ENCODE results near the gene RAP1A.
A peak's percentile ranks its signal among the peaks of the same experiment; 100 is the strongest.
"Not testable (repeated sequence)": the region's sequence is repeated elsewhere in the genome, so short reads cannot be mapped to it uniquely, and the experiment has no call there.

The RAP1A gene

GRCh38 chr1:111629190-111629954 lies 9.8 kb downstream of the RAP1A start:
- Histone ChIP-seq H3K9ac (ENCODE audit: low read length in 2 of 2) (no peak overlapping the region), H3K9me3 (ENCODE audit: control insufficient read depth in 2 of 2, low read length in 2 of 2) (no peaks in the 10 kb centered on the region), H3K4me1 (ENCODE audit: control insufficient read depth, insufficient read depth, low read length) (peaks cover 16% of the 10 kb centered on the region), H3K27me3 (ENCODE audit: control insufficient read depth in 1 of 2, insufficient read depth in 2 of 2, low read length in 2 of 2) (no peaks in the 10 kb centered on the region), H3K36me3 (ENCODE audit: control insufficient read depth in 2 of 2, insufficient read depth in 2 of 2, low read length in 2 of 2) (no peaks in the 10 kb centered on the region), H3K27ac (ENCODE audit: low read length) (no peak overlapping the region), H3K4me3 (ENCODE audit: low read length in 2 of 2) (no peak overlapping the region)

DNA sequence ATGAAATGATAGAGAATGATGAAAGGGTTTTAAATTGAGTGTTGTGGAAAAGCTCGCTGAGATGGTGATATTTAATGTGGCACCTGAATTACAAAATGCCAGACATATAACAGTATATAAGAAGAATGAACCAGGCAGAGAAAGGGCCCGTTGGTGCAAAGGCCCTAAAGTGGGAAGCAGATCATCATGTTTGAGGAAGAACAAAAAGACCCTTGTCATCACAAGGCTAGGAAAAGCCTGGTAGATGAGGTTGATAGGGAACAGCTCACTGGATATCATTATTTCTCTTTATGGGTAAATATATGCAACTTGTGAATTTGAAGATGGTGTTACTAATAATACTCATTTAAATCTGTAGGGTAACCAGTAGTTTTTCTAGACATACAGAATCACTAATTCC lies 11.0 kb downstream of the RAP1A start:
- Histone ChIP-seq H3K27ac (ENCODE audit: low read length) (no peak overlapping the region), H3K9ac (ENCODE audit: low read length in 2 of 2) (no peak overlapping the region), H3K9me3 (ENCODE audit: control insufficient read depth in 2 of 2, low read length in 2 of 2) (no peaks in the 10 kb centered on the region), H3K4me1 (ENCODE audit: control insufficient read depth, insufficient read depth, low read length) (peaks cover 19% of the 10 kb centered on the region), H3K4me3 (ENCODE audit: low read length in 2 of 2) (no peak overlapping the region), H3K27me3 (ENCODE audit: control insufficient read depth in 1 of 2, insufficient read depth in 2 of 2, low read length in 2 of 2) (no peaks in the 10 kb centered on the region), H3K36me3 (ENCODE audit: control insufficient read depth in 2 of 2, insufficient read depth in 2 of 2, low read length in 2 of 2) (no peaks in the 10 kb centered on the region)

DNA sequence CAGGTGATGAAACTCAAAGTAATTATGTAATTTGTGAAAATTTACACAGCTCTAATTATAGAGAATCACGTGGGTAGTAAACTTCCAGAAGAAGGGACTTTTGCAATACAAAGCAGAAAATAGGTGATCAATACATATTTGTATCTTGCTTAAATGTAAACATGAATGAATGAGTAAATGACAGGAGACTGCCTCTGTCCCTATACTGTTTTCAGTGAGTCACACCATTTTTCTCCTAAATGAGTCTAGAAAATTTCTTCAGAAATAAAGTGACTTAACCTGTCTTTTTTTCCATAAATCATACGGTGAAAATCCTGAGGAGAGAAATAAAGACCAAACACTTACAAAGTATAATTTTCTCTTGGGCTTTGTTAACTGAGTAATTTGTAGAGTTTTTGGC lies 11.9 kb downstream of the RAP1A start:
- Histone ChIP-seq H3K4me3 (ENCODE audit: low read length in 2 of 2) (no peak overlapping the region), H3K4me1 (ENCODE audit: control insufficient read depth, insufficient read depth, low read length) (peaks cover 20% of the 10 kb centered on the region), H3K27me3 (ENCODE audit: control insufficient read depth in 1 of 2, insufficient read depth in 2 of 2, low read length in 2 of 2) (no peaks in the 10 kb centered on the region), H3K36me3 (ENCODE audit: control insufficient read depth in 2 of 2, insufficient read depth in 2 of 2, low read length in 2 of 2) (no peaks in the 10 kb centered on the region), H3K9ac (ENCODE audit: low read length in 2 of 2) (no peak overlapping the region), H3K9me3 (ENCODE audit: control insufficient read depth in 2 of 2, low read length in 2 of 2) (no peaks in the 10 kb centered on the region), H3K27ac (ENCODE audit: low read length) (peak overlapping the region; percentile 19)

- not testable (repeated sequence) for H3K9ac ChIP-seq (ENCODE audit: low read length in 2 of 2); H3K9me3 ChIP-seq (ENCODE audit: control insufficient read depth in 2 of 2, low read length in 2 of 2); H3K36me3 ChIP-seq (ENCODE audit: control insufficient read depth in 2 of 2, insufficient read depth in 2 of 2, low read length in 2 of 2); H3K27ac ChIP-seq (ENCODE audit: low read length); H3K4me3 ChIP-seq (ENCODE audit: low read length in 2 of 2); H3K27me3 ChIP-seq (ENCODE audit: control insufficient read depth in 1 of 2, insufficient read depth in 2 of 2, low read length in 2 of 2)
- H3K4me1 ChIP-seq (ENCODE audit: control insufficient read depth, insufficient read depth, low read length): peaks cover 20% of the 10 kb centered on the region
Measured at GRCh38 chr1:111632771-111633170, 13.2 kb downstream of the RAP1A start.

GRCh38 chr1:111633736-111634247 lies 14.2 kb downstream of the RAP1A start:
- Histone ChIP-seq H3K27me3 (ENCODE audit: control insufficient read depth in 1 of 2, insufficient read depth in 2 of 2, low read length in 2 of 2) (no peaks in the 10 kb centered on the region), H3K27ac (ENCODE audit: low read length) (no peak overlapping the region), H3K36me3 (ENCODE audit: control insufficient read depth in 2 of 2, insufficient read depth in 2 of 2, low read length in 2 of 2) (no peaks in the 10 kb centered on the region), H3K4me3 (ENCODE audit: low read length in 2 of 2) (peak overlapping the region in 1 of 2 donors; percentile 1), H3K4me1 (ENCODE audit: control insufficient read depth, insufficient read depth, low read length) (peaks cover 16% of the 10 kb centered on the region), H3K9ac (ENCODE audit: low read length in 2 of 2) (no peak overlapping the region), H3K9me3 (ENCODE audit: control insufficient read depth in 2 of 2, low read length in 2 of 2) (no peaks in the 10 kb centered on the region)

GRCh38 chr1:111635324-111636009 lies 15.9 kb downstream of the RAP1A start:
- no peak overlapping the region for H3K9ac ChIP-seq (ENCODE audit: low read length in 2 of 2)
- no peak overlapping the region for H3K27ac ChIP-seq (ENCODE audit: low read length)
- no peaks in the 10 kb centered on the region for H3K9me3 ChIP-seq (ENCODE audit: control insufficient read depth in 2 of 2, low read length in 2 of 2)
- H3K4me1 ChIP-seq (ENCODE audit: control insufficient read depth, insufficient read depth, low read length): peaks cover 14% of the 10 kb centered on the region
- H3K4me3 ChIP-seq (ENCODE audit: low read length in 2 of 2): no peak overlapping the region
- no peaks in the 10 kb centered on the region for H3K36me3 ChIP-seq (ENCODE audit: control insufficient read depth in 2 of 2, insufficient read depth in 2 of 2, low read length in 2 of 2)
- no peaks in the 10 kb centered on the region for H3K27me3 ChIP-seq (ENCODE audit: control insufficient read depth in 1 of 2, insufficient read depth in 2 of 2, low read length in 2 of 2)

- Histone ChIP-seq H3K27ac (ENCODE audit: low read length) (no peak overlapping the region), H3K4me1 (ENCODE audit: control insufficient read depth, insufficient read depth, low read length) (peaks cover 5% of the 10 kb centered on the region), H3K9me3 (ENCODE audit: control insufficient read depth in 2 of 2, low read length in 2 of 2) (no peaks in the 10 kb centered on the region), H3K9ac (ENCODE audit: low read length in 2 of 2) (no peak overlapping the region), H3K4me3 (ENCODE audit: low read length in 2 of 2) (no peak overlapping the region), H3K36me3 (ENCODE audit: control insufficient read depth in 2 of 2, insufficient read depth in 2 of 2, low read length in 2 of 2) (no peaks in the 10 kb centered on the region), H3K27me3 (ENCODE audit: control insufficient read depth in 1 of 2, insufficient read depth in 2 of 2, low read length in 2 of 2) (no peaks in the 10 kb centered on the region)
Measured at GRCh38 chr1:111638320-111638719, 18.7 kb downstream of the RAP1A start.

DNA sequence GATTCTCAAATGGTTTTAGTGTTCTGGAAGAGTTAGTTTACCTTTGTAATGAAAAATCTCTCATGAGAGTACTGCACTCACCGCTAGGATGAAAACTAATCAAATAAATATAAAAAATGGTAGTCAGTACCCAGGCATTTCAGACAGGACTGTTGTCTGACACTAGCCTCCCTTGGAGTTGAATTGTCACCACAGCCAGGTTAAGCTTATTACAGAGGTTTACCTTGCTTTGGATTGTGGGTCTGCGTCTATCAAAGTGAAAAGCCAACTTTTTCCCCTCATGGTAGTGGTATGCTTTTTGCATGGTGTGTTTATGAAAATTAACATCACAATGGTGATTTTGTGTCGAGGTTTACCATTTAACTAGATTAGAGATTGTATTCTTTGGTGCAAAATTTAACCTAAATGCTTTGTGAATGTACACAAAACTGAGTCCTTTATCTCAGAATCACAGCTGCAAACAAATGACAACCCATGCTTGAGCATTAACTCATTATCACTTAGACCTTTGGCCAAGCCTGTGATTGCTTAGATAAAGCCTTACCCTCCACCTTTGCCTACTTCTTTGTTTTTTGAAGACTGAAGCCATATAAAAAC lies 20.1 kb downstream of the RAP1A start:
- Histone ChIP-seq H3K36me3 (ENCODE audit: control insufficient read depth in 2 of 2, insufficient read depth in 2 of 2, low read length in 2 of 2) (no peaks in the 10 kb centered on the region), H3K27ac (ENCODE audit: low read length) (no peak overlapping the region), H3K9me3 (ENCODE audit: control insufficient read depth in 2 of 2, low read length in 2 of 2) (no peaks in the 10 kb centered on the region), H3K9ac (ENCODE audit: low read length in 2 of 2) (no peak overlapping the region), H3K4me1 (ENCODE audit: control insufficient read depth, insufficient read depth, low read length) (peaks cover 4% of the 10 kb centered on the region), H3K4me3 (ENCODE audit: low read length in 2 of 2) (no peak overlapping the region), H3K27me3 (ENCODE audit: control insufficient read depth in 1 of 2, insufficient read depth in 2 of 2, low read length in 2 of 2) (no peaks in the 10 kb centered on the region)

GRCh38 chr1:111643097-111643496 lies 23.5 kb downstream of the RAP1A start:
- Histone ChIP-seq H3K9me3 (ENCODE audit: control insufficient read depth in 2 of 2, low read length in 2 of 2) (no peaks in the 10 kb centered on the region), H3K9ac (ENCODE audit: low read length in 2 of 2) (no peak overlapping the region), H3K4me3 (ENCODE audit: low read length in 2 of 2) (no peak overlapping the region), H3K36me3 (ENCODE audit: control insufficient read depth in 2 of 2, insufficient read depth in 2 of 2, low read length in 2 of 2) (no peaks in the 10 kb centered on the region), H3K27me3 (ENCODE audit: control insufficient read depth in 1 of 2, insufficient read depth in 2 of 2, low read length in 2 of 2) (no peaks in the 10 kb centered on the region), H3K27ac (ENCODE audit: low read length) (no peak overlapping the region), H3K4me1 (ENCODE audit: control insufficient read depth, insufficient read depth, low read length) (peaks cover 5% of the 10 kb centered on the region)

- Histone ChIP-seq H3K9me3 (ENCODE audit: control insufficient read depth in 2 of 2, low read length in 2 of 2) (no peaks in the 10 kb centered on the region), H3K4me3 (ENCODE audit: low read length in 2 of 2) (no peak overlapping the region), H3K9ac (ENCODE audit: low read length in 2 of 2) (no peak overlapping the region), H3K4me1 (ENCODE audit: control insufficient read depth, insufficient read depth, low read length) (peaks cover 5% of the 10 kb centered on the region), H3K36me3 (ENCODE audit: control insufficient read depth in 2 of 2, insufficient read depth in 2 of 2, low read length in 2 of 2) (peaks cover 4 to 5% of the 10 kb centered on the region in 2 donors), H3K27me3 (ENCODE audit: control insufficient read depth in 1 of 2, insufficient read depth in 2 of 2, low read length in 2 of 2) (no peaks in the 10 kb centered on the region), H3K27ac (ENCODE audit: low read length) (no peak overlapping the region)
Measured at GRCh38 chr1:111643696-111644095, 24.1 kb downstream of the RAP1A start.

All from stomach smooth muscle (tissue), 2 donors.